Fibroblast of pulmonary artery (primary cell): ENCODE data around the gene NXPH3.

Source experiments
- DNase-seq: peaks from one replicate; pipeline ENCODE4 v3.0.0-alpha.2; 2010; ENCODE audit warnings: low read depth
- H3K4me3 ChIP-seq: replicated peaks from 2 replicates; pipeline ENCODE4 v1.5.1; 2011; ENCODE audit warnings: low read depth, mild to moderate bottlenecking, control low read depth, low read length, moderate library complexity
- TF ChIP-seq, protein P1 (sequence below): IDR thresholded peaks from 2 replicates; pipeline ENCODE4 v1.5.1; 2011; ENCODE audit warnings: mild to moderate bottlenecking, control low read depth, low read length, inconsistent platforms; ENCODE audit errors: missing control alignments

The NXPH3 gene

DNA sequence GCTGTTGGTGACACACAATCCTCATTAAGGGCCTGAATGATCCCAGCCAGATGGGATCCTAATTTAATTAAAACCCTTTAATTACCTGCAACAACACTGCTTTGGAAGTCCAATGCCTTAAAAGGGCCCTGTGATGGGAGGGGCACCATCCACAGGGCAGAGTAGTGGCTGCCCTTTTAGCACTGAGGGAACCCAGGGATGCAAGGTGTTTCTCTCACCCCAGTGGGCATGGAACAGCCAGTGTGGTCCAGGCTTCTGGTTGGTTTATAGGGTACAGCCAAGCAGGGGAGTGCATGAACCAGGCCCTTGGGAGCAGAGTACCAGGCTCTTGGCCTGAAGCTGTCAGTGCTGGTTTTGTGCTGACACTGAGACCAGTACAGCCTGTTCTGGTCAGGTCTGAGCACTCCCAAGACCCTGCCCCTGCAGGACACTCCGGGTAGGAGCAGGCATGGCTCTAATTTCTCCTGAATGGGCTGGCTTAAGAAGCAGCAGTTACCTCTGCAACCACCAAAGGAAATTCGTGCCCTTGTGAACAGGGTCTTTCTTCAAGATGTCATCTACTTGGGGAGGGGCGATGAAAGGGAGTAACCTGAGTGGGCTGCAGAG is 9.9 kb downstream of the NXPH3 start:
- no peak overlapping the region for H3K4me3 ChIP-seq
- TF ChIP-seq, protein P1, sequence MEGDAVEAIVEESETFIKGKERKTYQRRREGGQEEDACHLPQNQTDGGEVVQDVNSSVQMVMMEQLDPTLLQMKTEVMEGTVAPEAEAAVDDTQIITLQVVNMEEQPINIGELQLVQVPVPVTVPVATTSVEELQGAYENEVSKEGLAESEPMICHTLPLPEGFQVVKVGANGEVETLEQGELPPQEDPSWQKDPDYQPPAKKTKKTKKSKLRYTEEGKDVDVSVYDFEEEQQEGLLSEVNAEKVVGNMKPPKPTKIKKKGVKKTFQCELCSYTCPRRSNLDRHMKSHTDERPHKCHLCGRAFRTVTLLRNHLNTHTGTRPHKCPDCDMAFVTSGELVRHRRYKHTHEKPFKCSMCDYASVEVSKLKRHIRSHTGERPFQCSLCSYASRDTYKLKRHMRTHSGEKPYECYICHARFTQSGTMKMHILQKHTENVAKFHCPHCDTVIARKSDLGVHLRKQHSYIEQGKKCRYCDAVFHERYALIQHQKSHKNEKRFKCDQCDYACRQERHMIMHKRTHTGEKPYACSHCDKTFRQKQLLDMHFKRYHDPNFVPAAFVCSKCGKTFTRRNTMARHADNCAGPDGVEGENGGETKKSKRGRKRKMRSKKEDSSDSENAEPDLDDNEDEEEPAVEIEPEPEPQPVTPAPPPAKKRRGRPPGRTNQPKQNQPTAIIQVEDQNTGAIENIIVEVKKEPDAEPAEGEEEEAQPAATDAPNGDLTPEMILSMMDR, result peak; percentile 33
- DNase-seq, result no peak

DNA sequence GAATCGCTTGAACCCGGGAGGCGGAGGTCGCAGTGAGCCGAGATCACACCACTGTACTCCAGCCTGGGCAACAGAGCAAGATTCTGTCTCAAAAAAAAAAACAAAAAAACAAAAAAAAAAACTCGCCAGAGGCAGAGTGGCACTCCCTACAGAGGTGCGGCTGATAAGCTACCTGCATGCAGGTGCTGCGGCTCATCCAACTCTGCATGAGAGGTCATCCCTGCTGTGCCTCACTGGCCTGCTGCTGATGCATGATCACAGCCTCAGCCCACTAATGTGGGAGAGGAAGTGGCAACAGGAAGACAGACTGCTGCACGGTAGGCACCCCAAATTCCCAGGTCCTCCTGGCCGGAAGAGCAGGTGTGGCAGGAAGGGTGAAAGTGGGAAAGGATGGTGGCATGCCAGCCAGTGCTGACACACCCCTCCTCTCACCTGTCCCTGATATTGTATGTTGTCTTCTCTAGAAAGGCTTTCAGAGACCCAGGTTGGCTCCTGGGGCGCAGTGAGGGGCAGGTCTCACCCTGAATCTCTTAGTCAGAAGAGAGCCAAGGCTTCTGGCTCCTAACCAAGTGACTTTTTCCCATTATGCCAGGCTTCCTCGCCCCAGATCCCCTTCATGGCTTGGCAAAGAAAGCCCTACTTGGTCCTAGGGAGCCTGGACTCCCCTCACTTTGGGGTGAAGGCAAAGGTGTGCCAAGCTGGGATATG is 11.8 kb downstream of the NXPH3 start:
- TF ChIP-seq, protein P1, result no peak
- no peak for DNase-seq
- H3K4me3 ChIP-seq, result no peak overlapping the region

DNA sequence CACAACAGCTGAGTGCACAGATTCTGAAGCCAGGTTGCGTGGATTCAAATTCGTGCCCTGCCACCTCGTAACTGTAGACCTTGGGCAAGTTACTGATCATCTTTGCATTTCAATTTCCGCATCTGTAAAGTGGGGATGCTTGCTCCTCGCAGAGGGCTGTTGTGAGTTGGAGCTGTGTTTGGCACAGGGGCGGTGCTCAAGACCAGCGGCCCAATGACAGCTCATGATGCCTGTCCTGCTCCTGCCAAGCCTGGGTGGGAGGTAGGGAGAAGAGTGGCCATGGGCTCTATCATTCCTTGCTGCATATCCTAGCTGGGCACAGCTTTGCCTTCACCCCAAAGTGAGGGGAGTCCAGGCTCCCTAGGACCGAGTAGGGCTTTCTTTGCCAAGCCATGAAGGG is 12.6 kb downstream of the NXPH3 start:
- no peak for DNase-seq
- TF ChIP-seq, protein P1, result no peak
- H3K4me3 ChIP-seq, result no peak overlapping the region

DNA sequence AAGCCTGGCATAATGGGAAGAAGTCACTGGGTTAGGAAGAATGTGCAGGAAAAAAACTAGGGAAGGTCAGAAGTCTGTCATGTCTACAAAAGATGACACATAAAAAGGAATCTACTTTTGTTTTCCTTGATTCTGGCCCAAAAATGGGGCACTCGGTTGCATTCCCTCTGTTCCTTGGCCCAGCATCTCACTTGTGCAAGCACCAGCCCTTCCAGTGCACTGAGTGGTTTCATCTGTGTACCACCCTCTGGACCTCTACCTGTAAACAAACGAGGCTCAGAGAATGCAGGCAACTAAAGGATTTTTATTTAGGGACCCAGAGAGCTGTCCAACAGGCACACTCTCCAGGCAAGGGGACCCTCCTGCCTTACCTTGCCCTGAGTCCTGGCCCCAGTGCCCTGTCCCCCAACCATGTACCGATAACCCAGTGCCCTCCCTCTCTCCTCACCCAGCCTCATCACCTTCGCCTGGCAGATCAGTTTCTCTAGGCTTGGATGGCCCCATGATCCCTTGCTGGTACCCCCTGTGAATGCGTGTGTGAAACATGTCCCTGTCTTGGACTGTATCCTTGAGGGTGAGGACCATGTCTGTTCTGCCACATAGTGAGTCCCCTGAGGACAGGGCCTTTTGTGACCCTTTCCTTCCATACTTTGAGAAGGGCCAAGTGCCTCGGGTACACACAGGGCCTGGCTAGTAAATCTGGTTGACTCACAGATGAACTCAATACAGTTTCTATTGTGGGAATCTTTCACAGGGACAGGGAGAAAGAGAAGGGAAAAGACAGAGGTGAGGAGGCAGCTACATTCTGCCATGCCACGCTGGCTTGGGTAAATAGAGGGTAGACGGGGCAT is 13.3 kb downstream of the NXPH3 start:
- peak; percentile 49 for DNase-seq
- TF ChIP-seq, protein P1, result no peak
- no peak overlapping the region for H3K4me3 ChIP-seq

- H3K4me3 ChIP-seq, result no peak overlapping the region
- TF ChIP-seq, protein P1, result no peak
- DNase-seq, result no peak
Measured at GRCh38 chr17:49589577-49589927, 13.9 kb downstream of the NXPH3 start.

GRCh38 chr17:49590874-49591273 is 15.2 kb downstream of the NXPH3 start:
- no peak for DNase-seq

More at GRCh38 chr17:49590874-49591273, 15.2 kb downstream of the NXPH3 start:
- no peak overlapping the region for H3K4me3 ChIP-seq
- TF ChIP-seq, protein P1, result no peak
